NT2/D1 (cell line): ENCODE results near the gene DPEP1.

Experiments
- SUZ12 ChIP-seq: IDR thresholded peaks from 2 replicates; pipeline ENCODE4 v1.6.1; 2011; ENCODE audit not compliant: insufficient read length, insufficient read depth; ENCODE audit errors: extremely low read depth
- ZNF274 ChIP-seq: IDR thresholded peaks from 2 replicates; pipeline ENCODE4 v1.6.1; 2011; ENCODE audit warnings: mild to moderate bottlenecking, low read depth, low read length

DNA sequence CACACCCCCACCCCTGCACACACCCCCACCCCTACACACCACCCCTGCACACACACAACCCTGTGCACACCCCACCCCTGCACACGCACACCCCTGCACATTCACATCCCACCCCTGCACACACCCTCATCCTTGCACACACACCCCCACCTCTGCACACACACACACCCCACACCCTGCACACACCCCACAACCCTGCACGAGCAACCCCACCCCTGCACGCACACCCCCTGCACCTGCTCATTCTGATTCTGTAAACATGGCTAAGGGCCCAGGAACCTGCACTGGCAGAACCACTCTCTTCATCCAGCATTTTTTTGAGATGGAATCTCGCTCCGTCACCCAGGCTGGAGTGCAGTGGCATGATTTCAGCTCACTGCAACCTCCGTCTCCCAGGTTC is 25.9 kb downstream of the DPEP1 start:
- no peak for TF ChIP-seq SUZ12
- no peak for TF ChIP-seq ZNF274
